Central memory CD8-positive, alpha-beta T cell (primary cell): ENCODE data around the gene KCNK10.
"Not testable (repeated sequence)": the region's sequence is repeated elsewhere in the genome, so short reads cannot be mapped to it uniquely, and the experiment has no call there.

Experiments used
- ATAC-seq: fragments of 150-1000 bp; cut with Tn5 transposase; replicated peaks from 2 replicates; pipeline ENCODE4 v1.10.0; 2022; ENCODE audit warnings: mild to moderate bottlenecking, moderate FRiP score, moderate number of reproducible peaks; ENCODE audit not compliant: poor library complexity, severe bottlenecking; ENCODE audit errors: extremely low read depth
- DNase-seq, 2 donors: peaks; one replicate each; pipeline ENCODE4 v3.0.0; 2021; ENCODE audit warnings: low spot score in 2 of 2
- H3K27ac Mint-ChIP-seq: one replicate; pipeline ENCODE4 v1.8.0; 2022; ENCODE audit warnings: low read depth, mild to moderate bottlenecking, moderate library complexity, mixed read lengths
- H3K27me3 Mint-ChIP-seq: one replicate; pipeline ENCODE4 v1.8.0; 2022; ENCODE audit warnings: mixed read lengths
- H3K36me3 Mint-ChIP-seq: one replicate; pipeline ENCODE4 v1.8.0; 2022; ENCODE audit warnings: mild to moderate bottlenecking, moderate library complexity, mixed read lengths; ENCODE audit not compliant: insufficient read depth
- H3K4me1 Mint-ChIP-seq: one replicate; pipeline ENCODE4 v1.8.0; 2022; ENCODE audit warnings: mixed read lengths
- H3K4me3 Mint-ChIP-seq: one replicate; pipeline ENCODE4 v1.8.0; 2022; ENCODE audit warnings: mild to moderate bottlenecking, moderate library complexity, mixed read lengths
- H3K9me3 Mint-ChIP-seq: one replicate; pipeline ENCODE4 v1.8.0; 2022; ENCODE audit warnings: mixed read lengths

Gene KCNK10

DNA sequence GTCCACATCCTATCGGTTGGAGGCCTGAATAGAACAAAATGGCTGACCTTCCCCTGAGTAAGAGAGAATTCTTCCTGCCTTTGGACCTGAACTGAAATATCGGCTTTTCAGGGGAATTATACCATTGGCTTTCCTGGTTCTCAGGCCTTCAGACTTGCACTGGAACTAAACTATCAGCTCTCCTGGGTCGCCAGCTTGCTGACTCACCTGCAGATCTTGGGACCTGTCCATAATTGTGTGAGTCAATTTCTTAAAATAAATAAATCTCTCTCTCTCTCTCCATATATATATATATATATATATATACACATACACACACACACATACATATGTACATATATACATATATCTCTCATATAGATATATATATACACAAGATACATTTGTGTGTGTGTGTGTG, 41.6 kb downstream of the KCNK10 start:
- Mint-ChIP-seq H3K4me3 (no peak overlapping the region), H3K27me3 (peaks cover 47% of the 10 kb centered on the region), H3K4me1 (no peaks in the 10 kb centered on the region), H3K36me3 (no peaks in the 10 kb centered on the region), H3K9me3 (no peaks in the 10 kb centered on the region), H3K27ac (no peak overlapping the region)
- no peak for ATAC-seq
- no peak for DNase-seq

- ATAC-seq (no peak), DNase-seq (no peak)
- Mint-ChIP-seq H3K27ac (no peak overlapping the region), H3K27me3 (peaks cover 58% of the 10 kb centered on the region), H3K9me3 (no peaks in the 10 kb centered on the region), H3K36me3 (no peaks in the 10 kb centered on the region), H3K4me3 (no peak overlapping the region), H3K4me1 (no peaks in the 10 kb centered on the region)
Measured at GRCh38 chr14:88276923-88277596, 46.0 kb downstream of the KCNK10 start.

DNA sequence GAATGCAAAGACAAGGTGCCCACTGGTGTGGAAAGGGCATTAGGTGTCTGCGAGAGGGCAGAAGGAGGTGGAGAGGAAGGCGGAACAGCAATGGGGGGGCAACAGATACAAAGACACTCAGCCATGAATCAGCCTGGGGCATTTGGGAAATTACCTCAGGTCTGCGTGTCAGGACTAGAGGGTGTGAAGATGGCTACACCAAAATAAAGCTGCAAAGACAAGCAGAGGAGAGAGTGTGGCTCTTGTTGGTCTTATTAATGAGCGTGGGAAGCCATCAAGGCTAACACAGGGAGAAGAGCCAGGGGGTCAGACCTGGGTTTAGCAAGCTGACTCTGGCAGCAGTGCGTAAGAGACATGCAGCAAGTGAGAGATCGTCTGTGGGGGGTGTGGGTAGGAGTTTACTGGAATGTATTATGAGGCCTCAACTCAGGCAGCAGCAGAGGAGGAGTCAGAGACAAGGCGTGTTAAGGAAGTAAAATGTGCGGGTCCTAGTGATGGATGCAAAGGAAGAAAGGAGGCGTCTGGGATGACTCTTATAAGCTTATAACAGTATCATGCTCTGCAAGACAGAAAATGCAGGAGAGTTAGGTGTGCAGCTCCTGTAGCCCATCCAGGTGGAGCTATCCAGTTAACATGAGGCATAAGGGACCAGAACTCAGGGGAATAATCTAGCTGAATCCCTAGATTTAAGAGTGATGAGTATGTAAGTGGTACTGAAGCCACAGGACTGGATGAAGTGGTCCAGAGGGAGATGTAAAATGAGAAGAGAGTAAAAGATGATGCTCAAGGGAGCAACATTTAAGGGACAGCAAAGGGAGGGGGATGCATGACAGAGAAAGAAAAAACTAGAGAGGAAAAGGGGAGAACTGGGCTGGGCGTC, 50.4 kb downstream of the KCNK10 start:
- Mint-ChIP-seq H3K9me3 (no peaks in the 10 kb centered on the region), H3K27ac (no peak overlapping the region), H3K4me3 (no peak overlapping the region), H3K4me1 (no peaks in the 10 kb centered on the region), H3K27me3 (peaks cover 65% of the 10 kb centered on the region), H3K36me3 (no peaks in the 10 kb centered on the region)
- ATAC-seq (no peak), DNase-seq (no peak)

DNA sequence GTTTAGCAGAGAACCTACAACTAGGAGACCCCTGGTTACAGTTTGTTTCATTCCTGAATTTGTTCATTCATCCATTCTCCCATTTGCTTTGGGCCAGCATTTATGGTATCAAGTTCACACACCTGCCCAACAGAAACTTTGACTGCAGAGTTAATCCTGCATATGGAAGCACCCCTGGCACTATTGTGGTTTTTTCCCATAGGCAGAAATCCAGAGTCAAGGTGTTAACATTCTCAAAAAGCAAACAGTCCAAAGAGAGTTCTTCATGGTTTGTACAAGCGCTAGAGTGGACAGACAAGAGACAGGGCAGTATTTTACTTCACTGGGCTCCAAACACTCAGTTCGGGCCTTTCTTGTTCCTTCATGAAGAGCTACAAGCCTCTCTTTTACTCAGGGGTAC, 51.9 kb downstream of the KCNK10 start:
- peaks cover 55% of the 10 kb centered on the region for H3K27me3 Mint-ChIP-seq
- H3K9me3 Mint-ChIP-seq = no peaks in the 10 kb centered on the region
- H3K27ac Mint-ChIP-seq = no peak overlapping the region
- no peaks in the 10 kb centered on the region for H3K36me3 Mint-ChIP-seq
- H3K4me1 Mint-ChIP-seq = no peaks in the 10 kb centered on the region
- no peak for ATAC-seq
- no peak for DNase-seq
- H3K4me3 Mint-ChIP-seq = no peak overlapping the region

- H3K27me3 Mint-ChIP-seq = peaks cover 56% of the 10 kb centered on the region
- no peak for ATAC-seq
- DNase-seq = no peak
- H3K27ac Mint-ChIP-seq = no peak overlapping the region
- no peak overlapping the region for H3K4me3 Mint-ChIP-seq
- H3K36me3 Mint-ChIP-seq = no peaks in the 10 kb centered on the region
- H3K4me1 Mint-ChIP-seq = no peaks in the 10 kb centered on the region
- H3K9me3 Mint-ChIP-seq = no peaks in the 10 kb centered on the region
Measured at GRCh38 chr14:88270776-88271175, 52.3 kb downstream of the KCNK10 start.

GRCh38 chr14:88269806-88270420, 53.2 kb downstream of the KCNK10 start:
- no peak overlapping the region for H3K4me3 Mint-ChIP-seq
- H3K9me3 Mint-ChIP-seq = no peaks in the 10 kb centered on the region
- no peak overlapping the region for H3K27ac Mint-ChIP-seq
- peaks cover 65% of the 10 kb centered on the region for H3K27me3 Mint-ChIP-seq
- ATAC-seq = no peak
- H3K36me3 Mint-ChIP-seq = no peaks in the 10 kb centered on the region
- DNase-seq = no peak
- H3K4me1 Mint-ChIP-seq = no peaks in the 10 kb centered on the region

- Mint-ChIP-seq H3K27ac (no peak overlapping the region), H3K9me3 (no peaks in the 10 kb centered on the region)
Measured at GRCh38 chr14:88266474-88266873, 56.6 kb downstream of the KCNK10 start.

GRCh38 chr14:88264116-88264515, 59.0 kb downstream of the KCNK10 start:
- Mint-ChIP-seq H3K9me3 (no peaks in the 10 kb centered on the region), H3K27ac (no peak overlapping the region), H3K27me3 (peaks cover 59% of the 10 kb centered on the region), H3K4me3 (no peak overlapping the region), H3K4me1 (no peaks in the 10 kb centered on the region), H3K36me3 (no peaks in the 10 kb centered on the region)
- no peak for DNase-seq
- no peak for ATAC-seq

More at GRCh38 chr14:88266474-88266873, 56.6 kb downstream of the KCNK10 start:
- H3K4me1 Mint-ChIP-seq = no peaks in the 10 kb centered on the region
- DNase-seq = no peak
- no peak for ATAC-seq
- H3K27me3 Mint-ChIP-seq = peaks cover 59% of the 10 kb centered on the region
- H3K36me3 Mint-ChIP-seq = no peaks in the 10 kb centered on the region
- no peak overlapping the region for H3K4me3 Mint-ChIP-seq

GRCh38 chr14:88261302-88261701, 61.8 kb downstream of the KCNK10 start:
- not testable (repeated sequence) for DNase-seq, H3K27ac Mint-ChIP-seq, ATAC-seq, H3K9me3 Mint-ChIP-seq, H3K4me1 Mint-ChIP-seq, H3K4me3 Mint-ChIP-seq, H3K36me3 Mint-ChIP-seq
- H3K27me3 Mint-ChIP-seq = peaks cover 78% of the 10 kb centered on the region

- ATAC-seq (no peak), DNase-seq (no peak)
- Mint-ChIP-seq H3K36me3 (no peaks in the 10 kb centered on the region), H3K4me1 (no peaks in the 10 kb centered on the region), H3K9me3 (no peaks in the 10 kb centered on the region), H3K27me3 (peaks cover 75% of the 10 kb centered on the region), H3K4me3 (no peak overlapping the region), H3K27ac (no peak overlapping the region)
Measured at GRCh38 chr14:88258021-88258420, 65.0 kb downstream of the KCNK10 start.

DNA sequence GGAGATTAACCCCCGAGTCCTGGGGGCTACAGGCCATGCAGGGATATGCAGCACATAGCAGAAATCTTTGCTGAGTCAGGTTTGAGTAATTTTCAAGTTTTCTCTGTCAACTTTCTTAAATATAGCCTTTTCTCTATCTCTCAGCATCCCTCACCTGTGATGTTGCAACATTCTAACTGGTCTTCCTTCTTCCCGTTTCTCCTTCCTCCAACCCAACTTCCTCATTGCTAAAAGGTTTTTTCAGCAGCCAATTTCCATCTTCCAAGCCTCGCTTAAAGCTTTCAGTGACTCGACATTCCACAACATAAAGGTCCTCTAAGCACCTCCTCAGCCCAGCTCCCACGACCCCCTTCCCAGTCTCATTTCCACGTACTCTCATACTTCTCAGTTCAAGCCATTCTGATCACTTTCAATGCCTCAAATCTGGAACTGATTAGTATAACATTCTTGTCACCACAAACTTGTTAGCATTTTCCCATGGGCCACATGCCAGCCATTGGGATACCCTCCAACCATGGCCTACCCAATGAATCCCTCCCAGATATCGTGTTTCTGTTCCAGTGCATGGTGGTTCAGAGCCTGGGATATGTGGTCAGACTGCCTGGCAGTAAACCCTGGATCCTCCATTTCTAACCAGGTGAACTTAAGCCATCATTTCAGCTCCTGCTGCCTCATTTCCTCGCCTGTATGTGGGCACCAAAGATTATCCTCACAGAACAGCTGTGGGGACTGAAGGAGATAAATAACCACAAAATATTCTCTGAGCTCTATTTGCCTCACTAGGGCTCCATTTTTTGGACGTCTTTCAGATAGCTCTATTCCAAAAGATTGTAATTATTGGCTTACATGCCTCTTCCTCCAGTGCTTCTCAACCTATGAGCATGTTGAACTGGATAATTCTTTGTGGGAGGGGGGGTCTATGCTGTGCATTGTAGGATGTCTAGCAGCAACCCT, 65.8 kb downstream of the KCNK10 start:
- Mint-ChIP-seq H3K4me1 (no peaks in the 10 kb centered on the region), H3K27me3 (peaks cover 75% of the 10 kb centered on the region), H3K9me3 (no peaks in the 10 kb centered on the region), H3K27ac (no peak overlapping the region), H3K4me3 (no peak overlapping the region), H3K36me3 (no peaks in the 10 kb centered on the region)
- DNase-seq = no peak
- ATAC-seq = no peak

- H3K4me3 Mint-ChIP-seq = no peak overlapping the region
- ATAC-seq (no peak), DNase-seq (no peak)
- H3K4me1 Mint-ChIP-seq = no peaks in the 10 kb centered on the region
- H3K36me3 Mint-ChIP-seq = no peaks in the 10 kb centered on the region
- no peaks in the 10 kb centered on the region for H3K9me3 Mint-ChIP-seq
- peaks cover 83% of the 10 kb centered on the region for H3K27me3 Mint-ChIP-seq
- H3K27ac Mint-ChIP-seq = no peak overlapping the region
Measured at GRCh38 chr14:88255798-88256197, 67.3 kb downstream of the KCNK10 start.
